ENCODE measurements around the gene CPNE4.
"Not testable (repeated sequence)": the region's sequence is repeated elsewhere in the genome, so short reads cannot be mapped to it uniquely, and the experiment has no call there.

The CPNE4 gene

GRCh38 chr3:132034486-132035464, at the start of gene CPNE4:
CPNE4 (minus strand) TSS chr3:132035014.
- peak; percentile 44 for DNase-seq (ENCODE audit: low read depth)

GRCh38 chr3:132083583-132084279, 48.9 kb upstream of the CPNE4 start:
- DNase-seq (ENCODE audit: low read depth): peak; percentile 7

GRCh38 chr3:132083159-132083558, 48.3 kb upstream of the CPNE4 start:
- no peak for DNase-seq (ENCODE audit: low read depth)

- peak; percentile 27 for DNase-seq (ENCODE audit: low read depth)
These were observed 44.3 kb upstream of the CPNE4 start for GRCh38 chr3:132079147-132079546.

- no peak for DNase-seq (ENCODE audit: low read depth)
These were observed 39.0 kb upstream of the CPNE4 start for GRCh38 chr3:132073771-132074170.

- no peak for DNase-seq (ENCODE audit: low read depth)
These were observed 36.2 kb upstream of the CPNE4 start for GRCh38 chr3:132071043-132071442.

- DNase-seq (ENCODE audit: low read depth): no peak
These were observed 29.3 kb upstream of the CPNE4 start for GRCh38 chr3:132064114-132064513.

GRCh38 chr3:132062535-132062934, 27.7 kb upstream of the CPNE4 start:
- no peak for DNase-seq (ENCODE audit: low read depth)

- DNase-seq (ENCODE audit: low read depth): no peak
These were observed 21.1 kb upstream of the CPNE4 start for GRCh38 chr3:132055872-132056271.

GRCh38 chr3:132047209-132047608, 12.4 kb upstream of the CPNE4 start:
- DNase-seq (ENCODE audit: low read depth): no peak

- DNase-seq (ENCODE audit: low read depth): not testable (repeated sequence)
These were observed 10.1 kb upstream of the CPNE4 start for GRCh38 chr3:132044874-132045273.

GRCh38 chr3:132042681-132043080, 7.9 kb upstream of the CPNE4 start:
- no peak for DNase-seq (ENCODE audit: low read depth)

GRCh38 chr3:132038198-132038825, 3.5 kb upstream of the CPNE4 start:
- DNase-seq (ENCODE audit: low read depth): peak; percentile 21

- DNase-seq (ENCODE audit: low read depth): no peak
These were observed 2.8 kb upstream of the CPNE4 start for GRCh38 chr3:132037581-132037980.

- no peak for DNase-seq (ENCODE audit: low read depth)
These were observed 2.2 kb upstream of the CPNE4 start for GRCh38 chr3:132037056-132037455.

GRCh38 chr3:132034097-132034485, 723 bp downstream of the CPNE4 start:
- DNase-seq (ENCODE audit: low read depth): no peak

GRCh38 chr3:132033471-132033870, 1.3 kb downstream of the CPNE4 start:
- no peak for DNase-seq (ENCODE audit: low read depth)

- no peak for DNase-seq (ENCODE audit: low read depth)
These were observed 1.9 kb downstream of the CPNE4 start for GRCh38 chr3:132032959-132033358.

GRCh38 chr3:132029182-132029902, 5.5 kb downstream of the CPNE4 start:
- DNase-seq (ENCODE audit: low read depth): peak; percentile 64

GRCh38 chr3:132022914-132023313, 11.9 kb downstream of the CPNE4 start:
- no peak for DNase-seq (ENCODE audit: low read depth)

- DNase-seq (ENCODE audit: low read depth): no peak
These were observed 14.8 kb downstream of the CPNE4 start for GRCh38 chr3:132020058-132020457.

- DNase-seq (ENCODE audit: low read depth): no peak
These were observed 17.7 kb downstream of the CPNE4 start for GRCh38 chr3:132017137-132017536.

Data from amniotic epithelial cell (primary cell).